GM10248 (cell line): ENCODE measurements around the gene CDKL4.
"Not testable (repeated sequence)": the region's sequence is repeated elsewhere in the genome, so short reads cannot be mapped to it uniquely, and the experiment has no call there.

ENCODE experiments used
- CTCF ChIA-PET: fragments of 300-600 bp; sonication (Branson Sonifier 250); formaldehyde crosslinking; extraction: SDS; loops from one replicate; lab custom pipeline; 2021; ENCODE audit warnings: antibody characterized with exemption; lab: Yijun Ruan, JAX
- POLR2A ChIA-PET: fragments of 350-650 bp; sonication (Branson Sonifier 250); formaldehyde crosslinking; extraction: SDS; loops from one replicate; lab custom pipeline; 2020; ENCODE audit warnings: antibody characterized with exemption; lab: Yijun Ruan, JAX
- DNase-seq: peaks from one replicate; pipeline ENCODE4 v3.0.0; 2012; ENCODE audit errors: extremely low spot score
- TF ChIP-seq, protein P1 (sequence below): IDR thresholded peaks from 2 replicates; pipeline ENCODE4 v1.5.1; 2012; ENCODE audit warnings: mild to moderate bottlenecking, low read depth; ENCODE audit errors: extremely low read depth, missing control alignments, control extremely low read depth

The CDKL4 gene

DNA sequence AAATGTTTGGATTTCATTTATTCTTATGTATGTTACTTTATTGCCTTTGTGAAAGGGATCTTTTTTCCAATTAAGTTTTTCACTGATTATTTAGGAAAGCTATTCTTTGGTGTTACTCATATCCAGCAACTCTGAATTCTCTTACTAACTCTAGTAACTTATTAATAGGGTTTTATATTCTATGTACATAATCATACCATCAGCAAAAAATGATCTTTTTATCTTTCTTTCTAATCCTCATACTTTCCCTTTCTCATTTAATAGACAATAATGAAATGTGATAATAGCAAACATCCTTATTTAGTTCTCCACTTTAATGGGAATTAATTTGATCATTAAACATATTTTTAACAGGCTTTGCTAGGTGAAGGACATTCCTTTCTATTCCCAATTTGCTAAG is 12.3 kb upstream of the CDKL4 start:
- TF ChIP-seq, protein P1, sequence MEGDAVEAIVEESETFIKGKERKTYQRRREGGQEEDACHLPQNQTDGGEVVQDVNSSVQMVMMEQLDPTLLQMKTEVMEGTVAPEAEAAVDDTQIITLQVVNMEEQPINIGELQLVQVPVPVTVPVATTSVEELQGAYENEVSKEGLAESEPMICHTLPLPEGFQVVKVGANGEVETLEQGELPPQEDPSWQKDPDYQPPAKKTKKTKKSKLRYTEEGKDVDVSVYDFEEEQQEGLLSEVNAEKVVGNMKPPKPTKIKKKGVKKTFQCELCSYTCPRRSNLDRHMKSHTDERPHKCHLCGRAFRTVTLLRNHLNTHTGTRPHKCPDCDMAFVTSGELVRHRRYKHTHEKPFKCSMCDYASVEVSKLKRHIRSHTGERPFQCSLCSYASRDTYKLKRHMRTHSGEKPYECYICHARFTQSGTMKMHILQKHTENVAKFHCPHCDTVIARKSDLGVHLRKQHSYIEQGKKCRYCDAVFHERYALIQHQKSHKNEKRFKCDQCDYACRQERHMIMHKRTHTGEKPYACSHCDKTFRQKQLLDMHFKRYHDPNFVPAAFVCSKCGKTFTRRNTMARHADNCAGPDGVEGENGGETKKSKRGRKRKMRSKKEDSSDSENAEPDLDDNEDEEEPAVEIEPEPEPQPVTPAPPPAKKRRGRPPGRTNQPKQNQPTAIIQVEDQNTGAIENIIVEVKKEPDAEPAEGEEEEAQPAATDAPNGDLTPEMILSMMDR: no peak
- ChIA-PET POLR2A (no interaction called here), CTCF (no interaction called here)

DNA sequence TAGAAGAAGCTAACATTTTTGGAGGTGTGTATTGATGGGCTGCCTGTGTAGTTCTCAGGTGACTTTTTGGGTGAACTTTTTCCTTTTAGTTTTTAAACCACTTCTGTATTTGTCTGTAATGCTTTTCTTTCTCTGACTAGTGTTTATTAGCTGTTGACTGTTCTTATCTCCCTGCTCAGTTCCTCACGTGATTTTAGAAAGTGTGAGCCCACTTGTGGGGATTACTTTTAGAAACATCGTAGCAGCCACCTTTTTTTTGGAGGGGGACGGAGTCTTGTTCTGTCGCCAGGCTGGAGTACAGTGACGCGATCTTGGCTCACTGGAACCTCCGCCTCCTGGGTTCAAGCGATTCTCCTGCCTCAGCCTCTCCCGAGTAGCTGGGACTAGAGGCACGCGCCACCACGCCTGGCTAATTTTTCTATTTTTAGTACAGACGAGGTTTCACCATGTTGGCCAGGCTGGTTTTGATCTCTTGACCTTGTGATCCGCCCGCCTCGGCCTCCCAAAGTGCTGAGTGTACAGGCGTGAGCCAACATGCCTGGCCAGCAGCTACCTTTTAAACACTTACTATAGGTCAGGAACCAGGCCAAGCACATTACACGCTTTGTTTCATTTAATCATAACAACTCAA is 9.2 kb upstream of the CDKL4 start:
- TF ChIP-seq, protein P1: no peak
- CTCF ChIA-PET: interaction anchor here (1.9 kb wide), 2 partner anchors 23 to 25 kb away, joined by 7 to 8 read pairs; no protein-coding TSS in a partner anchor
- DNase-seq: no peak
- POLR2A ChIA-PET: no interaction called here

More for the DNA sequence above, 12.3 kb upstream of the CDKL4 start:
- DNase-seq: no peak

DNA sequence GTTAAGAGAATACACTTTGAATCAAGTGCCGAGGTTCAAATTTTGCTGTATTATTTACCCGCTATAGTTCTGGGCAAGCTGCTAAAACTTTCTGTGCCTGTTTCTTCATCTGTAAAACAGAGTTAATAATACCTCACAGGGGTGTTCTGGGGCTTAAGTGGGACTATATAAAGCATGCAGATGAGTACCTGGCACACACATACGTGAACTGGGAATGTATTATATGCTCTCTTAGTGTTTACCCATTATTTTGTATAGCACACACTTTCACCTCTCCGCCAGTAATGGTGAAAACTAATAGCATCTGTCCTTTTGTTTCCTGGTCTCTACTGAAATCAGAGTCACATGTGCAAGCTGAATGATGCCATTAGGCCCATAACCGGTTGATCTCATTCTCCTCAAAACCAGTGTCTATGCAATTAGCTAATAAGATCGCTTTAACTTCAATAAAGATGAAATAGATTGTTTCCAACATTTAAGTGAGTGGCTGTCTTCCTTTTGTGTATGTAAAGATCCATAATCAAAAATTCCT is 3.8 kb upstream of the CDKL4 start:
- DNase-seq: no peak
- ChIA-PET POLR2A (no interaction called here), CTCF (interaction anchor here (0.9 to 1.6 kb wide), 2 partner anchors 20 to 124 kb away, joined by 3 to 4 read pairs; no protein-coding TSS in a partner anchor)
- TF ChIP-seq, protein P1: no peak

DNA sequence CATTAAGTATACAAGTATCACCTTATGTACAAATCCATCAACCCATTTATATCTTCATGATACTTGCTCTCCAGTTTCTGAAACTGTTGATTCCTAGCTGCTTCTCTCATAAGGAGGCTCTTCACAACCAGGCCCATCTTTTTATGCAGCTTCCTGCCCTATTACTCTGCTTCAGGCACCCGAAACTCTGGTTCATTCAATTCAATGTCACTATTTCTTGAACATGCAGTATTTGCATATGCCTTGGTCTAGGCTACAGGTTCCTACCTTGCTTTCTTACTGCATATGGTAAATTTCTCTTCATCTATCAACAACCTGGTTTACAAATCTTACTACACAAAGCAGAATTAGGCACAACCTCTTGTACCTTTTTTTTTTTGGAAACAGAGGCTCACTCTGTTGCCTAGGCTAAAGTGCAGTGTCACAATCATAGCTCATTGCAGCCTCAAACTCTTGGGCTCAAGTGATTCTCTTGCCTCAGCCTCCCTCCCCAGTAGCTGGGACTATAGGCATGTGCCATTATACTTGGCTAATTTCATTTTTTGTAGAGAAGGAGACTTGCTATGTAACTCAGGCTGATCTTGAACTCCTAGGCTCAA is 2.7 kb upstream of the CDKL4 start:
- CTCF ChIA-PET: interaction anchor here (0.9 kb wide), 1 partner anchor 19 kb away, joined by 3 read pairs; no protein-coding TSS in a partner anchor
- TF ChIP-seq, protein P1: no peak
- POLR2A ChIA-PET: no interaction called here
- DNase-seq: no peak

DNA sequence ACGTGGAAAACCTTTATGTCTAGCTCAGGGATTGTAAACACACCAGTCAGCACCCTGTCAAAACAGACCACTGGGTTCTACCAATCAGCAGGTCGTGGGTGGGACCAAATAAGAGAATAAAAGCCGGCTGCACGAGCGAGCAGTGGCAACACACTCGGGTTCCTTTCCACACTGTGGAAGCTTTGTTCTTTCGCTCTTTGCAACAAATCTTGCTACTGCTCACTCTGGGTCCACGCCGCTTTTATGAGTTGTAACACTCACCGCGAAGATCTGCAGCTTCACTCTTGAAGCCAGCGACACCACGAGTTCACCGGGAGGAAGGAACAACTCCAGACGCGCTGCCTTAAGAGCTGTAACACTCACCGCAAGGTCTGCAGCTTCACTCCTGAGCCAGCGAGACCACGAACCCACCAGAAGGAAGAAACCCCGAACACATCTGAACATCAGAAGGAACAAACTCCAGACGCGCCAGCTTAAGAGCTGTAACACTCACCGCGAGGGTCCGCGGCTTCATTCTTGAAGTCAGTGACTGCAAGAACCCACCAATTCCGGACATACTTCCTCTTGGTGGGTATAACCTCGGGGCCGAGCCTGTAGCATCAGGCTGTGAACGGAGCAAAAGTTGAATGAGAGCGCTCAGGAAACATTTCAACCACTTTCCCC is 1.3 kb upstream of the CDKL4 start:
- DNase-seq, POLR2A ChIA-PET: not testable (repeated sequence)
- CTCF ChIA-PET: interaction anchor here (1.5 to 1.6 kb wide), 3 partner anchors 15 to 19 kb away, joined by 3 to 4 read pairs (median 4); no protein-coding TSS in a partner anchor

DNA sequence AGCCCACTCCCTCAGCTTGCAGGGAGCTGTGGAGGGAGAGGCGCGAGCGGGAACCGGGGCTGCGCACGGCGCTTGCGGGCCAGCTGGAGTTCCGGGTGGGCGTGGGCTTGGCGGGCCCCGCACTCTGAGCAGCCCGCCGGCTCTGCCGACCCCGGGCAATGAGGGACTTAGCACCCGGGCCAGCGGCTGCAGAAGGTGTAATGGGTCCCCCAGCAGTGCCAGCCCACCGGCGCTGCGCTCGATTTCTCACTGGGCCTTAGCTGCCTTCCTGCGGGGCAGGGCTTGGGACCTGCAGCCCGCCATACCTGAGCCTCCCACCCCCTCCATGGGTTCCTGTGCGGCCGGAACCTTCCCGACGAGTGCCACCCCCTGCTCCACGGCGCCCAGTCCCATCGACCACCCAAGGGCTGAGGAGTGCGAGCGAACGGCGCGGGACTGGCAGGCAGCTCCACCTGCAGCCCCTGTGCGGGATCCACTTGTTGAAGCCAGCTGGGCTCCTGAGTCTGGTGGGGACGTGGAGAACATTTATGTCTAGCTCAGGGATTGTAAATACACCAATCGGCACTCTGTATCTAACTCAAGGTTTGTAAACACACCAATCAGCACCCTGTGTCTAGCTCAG is 582 bp upstream of the CDKL4 start:
- not testable (repeated sequence) for DNase-seq
- ChIA-PET CTCF (interaction anchor here (1.5 to 1.6 kb wide), 3 partner anchors 14 to 20 kb away, joined by 3 to 4 read pairs (median 4); no protein-coding TSS in a partner anchor), POLR2A (interaction anchor here (0.6 kb wide), 1 partner anchor 1887 kb away, joined by 7 read pairs; no protein-coding TSS in a partner anchor)

DNA sequence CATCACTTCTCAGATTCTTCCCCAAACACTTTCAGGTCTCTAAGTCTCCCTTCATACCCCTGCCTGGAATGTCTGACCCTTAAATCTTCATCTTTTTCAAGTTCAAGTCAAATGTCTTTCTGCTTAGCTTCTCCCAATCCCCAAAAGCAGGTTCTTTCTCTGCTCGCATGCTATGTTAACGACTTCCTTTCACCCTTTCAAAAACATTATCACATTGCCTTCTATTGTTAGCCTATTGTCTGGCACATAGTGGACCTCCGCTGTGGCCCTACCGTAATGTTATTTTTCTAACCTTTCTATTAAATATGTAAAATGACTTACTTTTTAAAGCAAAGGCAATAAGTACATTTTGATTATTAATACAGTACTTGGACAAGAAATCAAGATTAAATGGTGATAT is 2.2 kb downstream of the CDKL4 start:
- TF ChIP-seq, protein P1: no peak
- DNase-seq: no peak
- ChIA-PET CTCF (interaction anchor here (1.3 to 2.7 kb wide), 4 partner anchors 10 to 294 kb away, joined by 4 to 9 read pairs (median 5); no protein-coding TSS in a partner anchor), POLR2A (interaction anchor here (1.0 kb wide), 1 partner anchor 490 kb away, joined by 4 read pairs; the partner anchor contains the start of gene SRSF7)
